Parietal lobe (tissue), 2 donors: ENCODE results near the gene RIPOR1. TPM values are rescaled to one million over a fixed set of nuclear protein-coding genes. Genes with fewer than 3 reads are reported as not detected.

Experiments
- small RNA-seq: library from RNA; depleted of rRNA; stranded (forward); fragments of <200 nt; gene quantifications from one replicate; pipeline ENCODE3, GENCODE V24; 2014; ENCODE audit warnings: low replicate concordance
- total RNA-seq: library from RNA; depleted of rRNA; stranded (reverse); fragments of >200 nt; gene quantifications from one replicate; pipeline ENCODE4 v1.2.3, GENCODE V29; 2014

Gene RIPOR1
- total RNA-seq, result 61.3 TPM

GRCh38 chr16:67528222-67528869, at the start of gene RIPOR1:
Gene RIPOR1, plus strand, starts transcription at chr16:67528829. Its CDS starts 9,618 bp downstream, at chr16:67538447.

GRCh38 chr16:67480833-67481560, 47.6 kb upstream of the RIPOR1 start, which contains the start of gene ATP6V0D1:
Gene ATP6V0D1, minus strand, starts transcription at chr16:67481157. Its CDS starts 71 bp downstream, at chr16:67481086.

GRCh38 chr16:67483150-67483549, 45.5 kb upstream of the RIPOR1 start, which contains the start of gene AGRP:
Gene AGRP, minus strand, starts transcription at chr16:67483547. Its CDS starts 149 bp downstream, at chr16:67483398.

GRCh38 chr16:67562526-67562917, 33.9 kb downstream of the RIPOR1 start, which contains the start of gene CTCF:
Gene CTCF, plus strand, starts transcription at chr16:67562526. Its CDS starts 48,307 bp downstream, at chr16:67610833.

Small RNA genes lying within 50 kb of the gene (small RNA-seq; reads per million reads assigned to genes)
- gene AC027682.3, result not detected

Other genes starting within 250 kb of the RIPOR1 start
- gene PLEKHG4, start 249.3 kb upstream of the RIPOR1 start, total RNA-seq, result 3.4 TPM
- 0.31 TPM for gene KCTD19, start 202.1 kb upstream of the RIPOR1 start, total RNA-seq
- gene LRRC36, start 202.0 kb upstream of the RIPOR1 start, total RNA-seq, result 3.1 TPM
- gene TPPP3, start 135.3 kb upstream of the RIPOR1 start, total RNA-seq, result 3.8 TPM
- gene ZDHHC1, start 112.4 kb upstream of the RIPOR1 start, total RNA-seq, result 5.0 TPM
- not detected for gene HSD11B2, start 97.7 kb upstream of the RIPOR1 start, total RNA-seq
- gene ATP6V0D1, start 47.7 kb upstream of the RIPOR1 start, total RNA-seq, result 91.4 TPM
- gene AGRP, start 45.3 kb upstream of the RIPOR1 start, total RNA-seq, result not detected
- gene CTCF, start 33.7 kb downstream of the RIPOR1 start, total RNA-seq, result 61.7 TPM
- 3.1 TPM for gene CARMIL2, start 116.3 kb downstream of the RIPOR1 start, total RNA-seq
- 27.2 TPM for gene ACD, start 131.4 kb downstream of the RIPOR1 start, total RNA-seq
- 7.8 TPM for gene PARD6A, start 132.1 kb downstream of the RIPOR1 start, total RNA-seq
- 10.3 TPM for gene ENKD1, start 137.9 kb downstream of the RIPOR1 start, total RNA-seq
- 1.3 TPM for gene C16orf86, start 138.0 kb downstream of the RIPOR1 start, total RNA-seq
- gene GFOD2, start 190.5 kb downstream of the RIPOR1 start, total RNA-seq, result 62.0 TPM